H1 (cell line): ENCODE results near the gene SLC35B1. TPM values are rescaled to one million over a fixed set of nuclear protein-coding genes. Genes with fewer than 3 reads are reported as not detected.

Source experiments
- CTCF ChIA-PET: fragments of 300-600 bp; sonication (Branson Sonifier 250); formaldehyde crosslinking; loops from one replicate; lab custom pipeline; 2021; ENCODE audit not compliant: partially characterized antibody; lab: Charles Lee
- POLR2A ChIA-PET: fragments of 300-600 bp; sonication (Branson Sonifier 250); formaldehyde crosslinking; loops from one replicate; lab custom pipeline; 2021; ENCODE audit warnings: inconsistent platforms; ENCODE audit not compliant: partially characterized antibody; lab: Charles Lee
- DNase-seq, 2 experiments: peaks; one replicate each; pipeline versions ENCODE4 v3.0.0 to v3.0.0-alpha.2; 2010 to 2022; ENCODE audit warnings: low spot score in 2 of 2, low read depth in 1 of 2, mixed read lengths in 1 of 2
- FAIRE-seq: peaks from 2 replicates; lab custom pipeline; 2011; peaks lifted over from hg19 to GRCh38; lab: Jason Lieb, UNC
- H2AFZ ChIP-seq: 2 replicates; pipeline ENCODE4 v1.8.1; 2012; ENCODE audit warnings: low read length, inconsistent platforms
- H2AK5ac ChIP-seq: 2 replicates; pipeline ENCODE4 v1.6.1; 2013; ENCODE audit warnings: low read depth, low read length
- H2BK120ac ChIP-seq: replicated peaks from 2 replicates; pipeline ENCODE3; 2013; ENCODE audit warnings: low read depth, low read length, inconsistent platforms
- H2BK12ac ChIP-seq: 2 replicates; pipeline ENCODE4 v1.6.1; 2013; ENCODE audit warnings: low read depth, low read length
- H2BK15ac ChIP-seq: 2 replicates; pipeline ENCODE4 v1.6.1; 2013; ENCODE audit warnings: low read length
- H2BK20ac ChIP-seq: 2 replicates; pipeline ENCODE4 v1.6.1; 2013; ENCODE audit warnings: low read length
- H2BK5ac ChIP-seq: 2 replicates; pipeline ENCODE4 v1.6.1; 2013; ENCODE audit warnings: low read depth, low read length
- H3K14ac ChIP-seq: 2 replicates; pipeline ENCODE4 v1.6.1; 2013; ENCODE audit warnings: inconsistent platforms; ENCODE audit not compliant: insufficient read length
- H3K18ac ChIP-seq: 2 replicates; pipeline ENCODE4 v1.6.1; 2013; ENCODE audit warnings: low read length; ENCODE audit errors: extremely low read depth
- H3K23ac ChIP-seq: 2 replicates; pipeline ENCODE4 v1.6.1; 2013; ENCODE audit warnings: inconsistent platforms; ENCODE audit not compliant: insufficient read length
- H3K23me2 ChIP-seq: 2 replicates; pipeline ENCODE4 v1.6.1; 2013; ENCODE audit warnings: low read depth, low read length
- H3K27ac ChIP-seq: 2 replicates; pipeline ENCODE4 v1.6.1; 2011; ENCODE audit warnings: low read depth, low read length, inconsistent platforms
- H3K27me3 ChIP-seq, 4 experiments: replicated peaks in 1 of 4; 1 replicate in 1 of 4; 2 replicates in 3 of 4; pipeline versions ENCODE4 v1.6.1 to v1.8.1; 2011 to 2013; ENCODE audit warnings: low read length in 3 of 4, mild to moderate bottlenecking in 3 of 4, inconsistent platforms in 2 of 4, mixed read lengths in 2 of 4, moderate library complexity in 1 of 4; ENCODE audit not compliant: control insufficient read depth in 3 of 4, insufficient read depth in 3 of 4; ENCODE audit errors: extremely low read depth in 1 of 4
- H3K36me3 ChIP-seq, 4 experiments: 2 replicates each; pipeline versions ENCODE4 v1.6.1 to v1.8.1; 2011 to 2013; ENCODE audit warnings: mild to moderate bottlenecking in 4 of 4, low read length in 3 of 4, moderate library complexity in 2 of 4, control low read depth in 1 of 4, inconsistent platforms in 1 of 4; ENCODE audit not compliant: insufficient read depth in 4 of 4, control insufficient read depth in 2 of 4
- H3K4ac ChIP-seq: replicated peaks from 2 replicates; pipeline ENCODE3; 2013; ENCODE audit warnings: low read length, low read depth, mixed read lengths, inconsistent platforms; ENCODE audit not compliant: insufficient read length
- H3K4me1 ChIP-seq, 4 experiments: replicated peaks in 1 of 4; 1 replicate in 1 of 4; 2 replicates in 3 of 4; pipeline versions ENCODE4 v1.6.1 to v1.8.1; 2011 to 2013; ENCODE audit warnings: low read length in 3 of 4, inconsistent platforms in 2 of 4, mixed read lengths in 1 of 4; ENCODE audit not compliant: insufficient read depth in 4 of 4, control insufficient read depth in 3 of 4
- H3K4me2 ChIP-seq, 2 experiments: 2 replicates each; pipeline versions ENCODE4 v1.6.1 to v1.8.1; 2011 to 2013; ENCODE audit warnings: low read depth in 2 of 2, low read length in 2 of 2, control low read depth in 1 of 2, inconsistent platforms in 1 of 2, mild to moderate bottlenecking in 1 of 2; ENCODE audit not compliant: insufficient read depth in 1 of 2
- H3K4me3 ChIP-seq, 4 experiments: fragments of 200-600, 300-600 bp in 1 of 4; sonication (generic), shearing (Covaris generic), sonication (Bioruptor Twin) in 1 of 4; 2 replicates each; pipeline versions ENCODE4 v1.5.1 to v1.8.1; 2011 to 2016; ENCODE audit warnings: low read length in 4 of 4, low read depth in 3 of 4, control low read depth in 2 of 4, inconsistent platforms in 2 of 4, mild to moderate bottlenecking in 2 of 4, mixed read lengths in 1 of 4, moderate library complexity in 1 of 4; ENCODE audit not compliant: insufficient read depth in 2 of 4; ENCODE audit errors: extremely low read depth in 1 of 4
- H3K56ac ChIP-seq: replicated peaks from 2 replicates; pipeline ENCODE3; 2013; ENCODE audit warnings: low read depth, mild to moderate bottlenecking, mixed read lengths, low read length, inconsistent platforms; ENCODE audit not compliant: insufficient read length
- H3K79me1 ChIP-seq: 2 replicates; pipeline ENCODE4 v1.6.1; 2013; ENCODE audit warnings: low read depth, low read length, control low read depth
- H3K79me2 ChIP-seq, 2 experiments: 2 replicates each; pipeline versions ENCODE4 v1.6.1 to v1.8.1; 2012 to 2013; ENCODE audit warnings: low read length in 2 of 2, mild to moderate bottlenecking in 2 of 2, inconsistent platforms in 1 of 2; ENCODE audit not compliant: insufficient read depth in 2 of 2, control insufficient read depth in 1 of 2
- H3K9ac ChIP-seq, 4 experiments: replicated peaks in 1 of 4; 1 replicate in 1 of 4; 2 replicates in 3 of 4; pipeline versions ENCODE4 v1.6.1 to v1.8.1; 2011 to 2013; ENCODE audit warnings: low read depth in 3 of 4, low read length in 3 of 4, control low read depth in 2 of 4, mild to moderate bottlenecking in 2 of 4, moderate library complexity in 2 of 4, inconsistent platforms in 1 of 4; ENCODE audit errors: extremely low read depth in 1 of 4
- H3K9me3 ChIP-seq, 2 experiments: 2 replicates each; pipeline versions ENCODE4 v1.6.1 to v1.8.1; 2012 to 2013; ENCODE audit warnings: mild to moderate bottlenecking in 2 of 2, moderate library complexity in 2 of 2, control low read depth in 1 of 2, inconsistent platforms in 1 of 2, low read depth in 1 of 2, low read length in 1 of 2, mixed read lengths in 1 of 2; ENCODE audit not compliant: insufficient read depth in 2 of 2
- H4K20me1 ChIP-seq, 2 experiments: replicated peaks in 1 of 2; 2 replicates each; pipeline versions ENCODE3 to v1.8.1; 2011 to 2013; ENCODE audit warnings: inconsistent platforms in 2 of 2, low read length in 2 of 2, mild to moderate bottlenecking in 1 of 2; ENCODE audit not compliant: insufficient read depth in 2 of 2, control insufficient read depth in 1 of 2
- H4K5ac ChIP-seq: 2 replicates; pipeline ENCODE4 v1.6.1; 2013; ENCODE audit warnings: low read length, low read depth, mixed read lengths, inconsistent platforms; ENCODE audit not compliant: insufficient read length
- H4K8ac ChIP-seq: 2 replicates; pipeline ENCODE4 v1.8.0; 2013; ENCODE audit warnings: mild to moderate bottlenecking, moderate library complexity, low read length, inconsistent platforms; ENCODE audit not compliant: insufficient read depth; ENCODE audit errors: extremely low read depth
- H4K91ac ChIP-seq: replicated peaks from 2 replicates; pipeline ENCODE3; 2013; ENCODE audit warnings: low read length, mixed read lengths, inconsistent platforms; ENCODE audit not compliant: insufficient read length
- CBX5 ChIP-seq: fragments of 300-800, 300-1000 bp; sonication (generic); IDR thresholded peaks from 2 replicates; pipeline ENCODE4 v1.7.1; 2016; ENCODE audit warnings: antibody characterized with exemption, low read length, low read depth
- PHF8 ChIP-seq: fragments of 200-600 bp; sonication (generic); conservative IDR thresholded peaks from 2 replicates; pipeline ENCODE4 v1.7.1; 2012; ENCODE audit warnings: low read depth, mild to moderate bottlenecking, inconsistent platforms, low read length, moderate library complexity
- RFX5 ChIP-seq: IDR thresholded peaks from 2 replicates; pipeline ENCODE4 v1.6.1; 2011; ENCODE audit warnings: low read depth, low read length, improper control_type of control experiment, borderline replicate concordance
- TCF12 ChIP-seq: IDR thresholded peaks from 2 replicates; pipeline ENCODE4 v1.6.1; 2011; ENCODE audit warnings: low read depth, mild to moderate bottlenecking, low read length
- WGBS, 2 experiments: shearing (Covaris generic) in 1 of 2; methylation state at CpG; one replicate each; pipeline versions ENCODE4 v1.1.6 to v1.1.7; 2013 to 2015; ENCODE audit warnings: low lambda C conversion rate in 2 of 2, mixed read lengths in 2 of 2, inconsistent platforms in 1 of 2, low coverage in 1 of 2, missing lambda C conversion rate in 1 of 2; ENCODE audit not compliant: insufficient replicate concordance in 2 of 2, insufficient coverage in 1 of 2, insufficient read length in 1 of 2; ENCODE audit errors: extremely low coverage in 1 of 2, missing lambda C conversion rate in 1 of 2; 5-methylcytosine and 5-hydroxymethylcytosine counted together
- polyA plus RNA-seq, 7 experiments: library from polyadenylated mRNA; depleted of rRNA in 3 of 7; stranded (reverse) in 5 of 7; unstranded in 2 of 7; fragments of >200 nt in 5 of 7; fragments of 200-250 nt in 2 of 7; gene quantifications; 1 replicate in 5 of 7; 2 replicates in 1 of 7; 4 replicates in 1 of 7; pipeline versions ENCODE4 v1.2.1 to v1.2.3, GENCODE V29; 2011 to 2013; ENCODE audit warnings: missing spikeins in 2 of 7, mixed read lengths in 2 of 7
- total RNA-seq: library from RNA; stranded (reverse); fragmentation: NEBNext Ultra II Directional; extraction: Animal tissue kit (Norgen Biotek cat#: 25700); gene quantifications from 2 replicates; pipeline ENCODE4 v1.2.1, GENCODE V29; 2021
- TF ChIP-seq, protein P1 (sequence below): IDR thresholded peaks from 2 replicates; pipeline ENCODE4 v1.6.1; 2011; ENCODE audit warnings: low read length, improper control_type of control experiment

Gene SLC35B1
- total and polyA plus RNA-seq, 2 of the 8 experiments (the other 6 are each of a cell fraction or from before 2014, with no cell fraction given) = 56.5 to 87.7 TPM

GRCh38 chr17:49747632-49748031 is 39.9 kb upstream of the SLC35B1 start:
- Histone ChIP-seq H2AFZ (no peak overlapping the region), H3K23ac (no peak overlapping the region), H3K79me2 (peaks cover 0 to 36% of the 10 kb centered on the region in 2 experiments; a peak in 3 of 4 replicates), H2BK15ac (no peak overlapping the region), H3K23me2 (no peaks in the 10 kb centered on the region), H4K91ac (no peak overlapping the region), H3K9ac (no peak overlapping the region), H3K14ac (no peak overlapping the region), H4K5ac (no peak overlapping the region), H2BK20ac (no peak overlapping the region), H3K9me3 (no peaks in the 10 kb centered on the region), H3K4me1 (peaks cover 0 to 2% (median 0%) of the 10 kb centered on the region in 4 experiments; a peak in 2 of 7 replicates), H4K8ac (no peak overlapping the region), H3K4me3 (no peak overlapping the region), H3K36me3 (peaks cover 0 to 4% (median 0%) of the 10 kb centered on the region in 4 experiments; a peak in 3 of 8 replicates), H3K27me3 (no peaks in the 10 kb centered on the region), H3K18ac (no peak overlapping the region), H4K20me1 (peaks cover 0 to 12% of the 10 kb centered on the region in 2 experiments), H3K27ac (no peak overlapping the region), H3K4me2 (no peak overlapping the region), H2BK12ac (no peak overlapping the region), H2BK5ac (no peak overlapping the region), H2AK5ac (no peak overlapping the region), H3K79me1 (peaks cover 2% of the 10 kb centered on the region; the same call in 1 of the 2 replicates), H3K4ac (no peak overlapping the region), H3K56ac (no peak overlapping the region), H2BK120ac (no peak overlapping the region)
- ChIA-PET CTCF (interaction anchor here (0.6 to 1.5 kb wide), 6 partner anchors 8 to 963 kb away, joined by 3 to 10 read pairs (median 3); no protein-coding TSS in a partner anchor), POLR2A (interaction anchor here (0.9 to 3.0 kb wide), 3 partner anchors 11 to 40 kb away, joined by 4 to 17 read pairs (median 6); partner anchors contain the start of genes FAM117A and KAT7)
- DNase-seq = no peak
- WGBS, 2 experiments = 92% methylated on average over 1 of the region's 1 CpG; no CpG with 5 or more reads in 1 of the 2 experiments
- FAIRE-seq = no peak
- TF ChIP-seq PHF8 (no peak), RFX5 (no peak), CBX5 (no peak), TCF12 (no peak)
- TF ChIP-seq, protein P1, sequence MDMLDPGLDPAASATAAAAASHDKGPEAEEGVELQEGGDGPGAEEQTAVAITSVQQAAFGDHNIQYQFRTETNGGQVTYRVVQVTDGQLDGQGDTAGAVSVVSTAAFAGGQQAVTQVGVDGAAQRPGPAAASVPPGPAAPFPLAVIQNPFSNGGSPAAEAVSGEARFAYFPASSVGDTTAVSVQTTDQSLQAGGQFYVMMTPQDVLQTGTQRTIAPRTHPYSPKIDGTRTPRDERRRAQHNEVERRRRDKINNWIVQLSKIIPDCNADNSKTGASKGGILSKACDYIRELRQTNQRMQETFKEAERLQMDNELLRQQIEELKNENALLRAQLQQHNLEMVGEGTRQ = no peak
